Measurements from ENCODE around the gene PLAC9.

Gene PLAC9

GRCh38 chr10:80188713-80189112 is 56.2 kb downstream of the PLAC9 start:
- no peaks in the 10 kb centered on the region for H3K27me3 ChIP-seq (ENCODE audit: insufficient read depth, low read length)
- no peak overlapping the region for H3K4me2 ChIP-seq (ENCODE audit: low read length)
- H2BK12ac ChIP-seq (ENCODE audit: low read length) = no peak overlapping the region
- no peak overlapping the region for H4K12ac ChIP-seq (ENCODE audit: low read depth, low read length)
- H2AFZ ChIP-seq (ENCODE audit: insufficient read depth, low read length, poor library complexity) = no peak overlapping the region
- no peak overlapping the region for H2BK120ac ChIP-seq (ENCODE audit: insufficient read depth, low read length, poor library complexity)
- H3K18ac ChIP-seq (ENCODE audit: low read length) = no peak overlapping the region
- no peak overlapping the region for H3K9ac ChIP-seq (ENCODE audit: low read length)
- H3K27ac ChIP-seq (ENCODE audit: low read depth, low read length) = no peak overlapping the region
- no peaks in the 10 kb centered on the region for H3K9me3 ChIP-seq (ENCODE audit: insufficient read depth, low read depth, low read length)
- H3K4me1 ChIP-seq (ENCODE audit: control insufficient read depth in 1 of 2, insufficient read depth in 2 of 2, low read length in 2 of 2) = peaks cover 0 to 5% of the 10 kb centered on the region in 2 experiments
- H4K91ac ChIP-seq (ENCODE audit: low read depth, low read length) = no peak overlapping the region
- H4K8ac ChIP-seq (ENCODE audit: low read depth, low read length) = no peak overlapping the region
- H3K79me2 ChIP-seq (ENCODE audit: control insufficient read depth, insufficient read depth, low read length, poor library complexity) = peaks cover 13% of the 10 kb centered on the region
- no peak for DNase-seq
- H3K4me3 ChIP-seq (ENCODE audit: low read depth, low read length) = no peak overlapping the region
- H3K4ac ChIP-seq (ENCODE audit: low read depth, low read length) = peak overlapping the region; percentile 48
- whole genome bisulfite sequencing (ENCODE audit: extremely low coverage, insufficient coverage, insufficient read length) = no CpG with 5 or more reads among the region's 9 CpGs
- no peak overlapping the region for H2AK5ac ChIP-seq (ENCODE audit: low read length)
- H3K23ac ChIP-seq (ENCODE audit: low read length) = no peak overlapping the region
- H3K79me1 ChIP-seq (ENCODE audit: low read length) = no peaks in the 10 kb centered on the region
- H3K14ac ChIP-seq (ENCODE audit: low read length) = no peak overlapping the region
- H2BK5ac ChIP-seq (ENCODE audit: low read depth, low read length, poor library complexity) = no peak overlapping the region
- no peaks in the 10 kb centered on the region for H3K36me3 ChIP-seq (ENCODE audit: control insufficient read depth in 1 of 2, insufficient read depth in 2 of 2, low read length in 2 of 2)

DNA sequence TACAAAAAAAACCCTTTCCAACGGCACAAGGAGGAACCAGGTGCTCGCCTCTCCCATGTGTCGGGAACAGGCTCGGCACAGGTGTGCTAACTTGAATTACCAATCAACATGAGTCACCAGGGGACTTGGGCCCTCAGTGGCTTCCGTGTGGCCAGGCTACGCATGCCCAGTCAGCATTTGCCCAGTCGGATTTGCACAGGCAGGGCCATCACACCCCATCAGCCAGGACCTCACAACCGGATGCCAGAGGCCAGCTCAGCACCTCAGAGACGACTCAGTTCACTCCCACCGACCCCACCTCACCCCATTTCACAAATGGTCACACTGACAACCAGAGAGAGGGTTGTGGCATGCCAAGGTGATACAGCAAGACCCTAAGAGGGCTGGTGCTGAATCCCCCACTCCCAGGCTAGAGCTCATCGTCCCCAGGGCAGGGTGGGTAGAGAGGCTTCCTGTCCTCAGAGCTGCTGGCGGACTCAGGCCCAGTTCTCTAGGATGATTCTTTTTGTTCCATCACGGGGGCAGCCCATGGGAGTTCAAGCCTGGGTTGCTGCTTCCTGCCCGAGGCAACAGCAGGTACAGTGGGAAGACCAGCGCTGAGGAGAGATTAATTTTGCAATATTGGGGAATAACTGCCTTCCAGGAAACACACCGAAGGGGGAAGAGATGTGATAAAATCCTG is 59.2 kb downstream of the PLAC9 start:
- H3K4ac ChIP-seq (ENCODE audit: low read depth, low read length) = peak overlapping the region; percentile 9
- no CpG with 5 or more reads among the region's 16 CpGs for WGBS (ENCODE audit: extremely low coverage, insufficient coverage, insufficient read length)
- H3K9ac ChIP-seq (ENCODE audit: low read length) = no peak overlapping the region
- no peak overlapping the region for H2BK120ac ChIP-seq (ENCODE audit: insufficient read depth, low read length, poor library complexity)
- H2AK5ac ChIP-seq (ENCODE audit: low read length) = no peak overlapping the region
- peak; percentile 45 to 58 for DNase-seq
- H2AFZ ChIP-seq (ENCODE audit: insufficient read depth, low read length, poor library complexity) = peak overlapping the region; percentile 6
- no peak overlapping the region for H2BK12ac ChIP-seq (ENCODE audit: low read length)
- no peak overlapping the region for H3K27ac ChIP-seq (ENCODE audit: low read depth, low read length)
- H3K79me1 ChIP-seq (ENCODE audit: low read length) = no peaks in the 10 kb centered on the region
- H2BK5ac ChIP-seq (ENCODE audit: low read depth, low read length, poor library complexity) = no peak overlapping the region
- no peak overlapping the region for H4K91ac ChIP-seq (ENCODE audit: low read depth, low read length)
- no peak overlapping the region for H4K8ac ChIP-seq (ENCODE audit: low read depth, low read length)
- no peak overlapping the region for H3K4me3 ChIP-seq (ENCODE audit: low read depth, low read length)
- H4K12ac ChIP-seq (ENCODE audit: low read depth, low read length) = no peak overlapping the region
- H3K18ac ChIP-seq (ENCODE audit: low read length) = no peak overlapping the region
- no peak overlapping the region for H3K4me2 ChIP-seq (ENCODE audit: low read length)
- H3K23ac ChIP-seq (ENCODE audit: low read length) = no peak overlapping the region
- H3K79me2 ChIP-seq (ENCODE audit: control insufficient read depth, insufficient read depth, low read length, poor library complexity) = peaks cover 11% of the 10 kb centered on the region
- H3K27me3 ChIP-seq (ENCODE audit: insufficient read depth, low read length) = no peaks in the 10 kb centered on the region
- H3K36me3 ChIP-seq (ENCODE audit: control insufficient read depth in 1 of 2, insufficient read depth in 2 of 2, low read length in 2 of 2) = peaks cover 0 to 4% of the 10 kb centered on the region in 2 experiments
- H3K4me1 ChIP-seq (ENCODE audit: control insufficient read depth in 1 of 2, insufficient read depth in 2 of 2, low read length in 2 of 2) = peaks cover 5 to 12% of the 10 kb centered on the region in 2 experiments
- H3K9me3 ChIP-seq (ENCODE audit: insufficient read depth, low read depth, low read length) = no peaks in the 10 kb centered on the region
- no peak overlapping the region for H3K14ac ChIP-seq (ENCODE audit: low read length)

GRCh38 chr10:80192553-80192952 is 60.0 kb downstream of the PLAC9 start:
- Histone ChIP-seq H3K23ac (ENCODE audit: low read length) (no peak overlapping the region), H3K14ac (ENCODE audit: low read length) (no peak overlapping the region), H3K9me3 (ENCODE audit: insufficient read depth, low read depth, low read length) (no peaks in the 10 kb centered on the region), H4K8ac (ENCODE audit: low read depth, low read length) (no peak overlapping the region), H3K36me3 (ENCODE audit: control insufficient read depth in 1 of 2, insufficient read depth in 2 of 2, low read length in 2 of 2) (peaks cover 0 to 4% of the 10 kb centered on the region in 2 experiments), H3K18ac (ENCODE audit: low read length) (no peak overlapping the region), H3K27me3 (ENCODE audit: insufficient read depth, low read length) (no peaks in the 10 kb centered on the region), H3K79me1 (ENCODE audit: low read length) (no peaks in the 10 kb centered on the region), H2AFZ (ENCODE audit: insufficient read depth, low read length, poor library complexity) (no peak overlapping the region), H2BK12ac (ENCODE audit: low read length) (no peak overlapping the region), H2AK5ac (ENCODE audit: low read length) (no peak overlapping the region), H3K9ac (ENCODE audit: low read length) (no peak overlapping the region), H3K4me1 (ENCODE audit: control insufficient read depth in 1 of 2, insufficient read depth in 2 of 2, low read length in 2 of 2) (peaks cover 5 to 12% of the 10 kb centered on the region in 2 experiments), H2BK120ac (ENCODE audit: insufficient read depth, low read length, poor library complexity) (no peak overlapping the region), H4K12ac (ENCODE audit: low read depth, low read length) (no peak overlapping the region), H3K27ac (ENCODE audit: low read depth, low read length) (no peak overlapping the region), H2BK5ac (ENCODE audit: low read depth, low read length, poor library complexity) (no peak overlapping the region), H3K4ac (ENCODE audit: low read depth, low read length) (no peak overlapping the region), H3K4me2 (ENCODE audit: low read length) (no peak overlapping the region), H4K91ac (ENCODE audit: low read depth, low read length) (no peak overlapping the region), H3K79me2 (ENCODE audit: control insufficient read depth, insufficient read depth, low read length, poor library complexity) (peaks cover 9% of the 10 kb centered on the region), H3K4me3 (ENCODE audit: low read depth, low read length) (no peak overlapping the region)
- no peak for DNase-seq

DNA sequence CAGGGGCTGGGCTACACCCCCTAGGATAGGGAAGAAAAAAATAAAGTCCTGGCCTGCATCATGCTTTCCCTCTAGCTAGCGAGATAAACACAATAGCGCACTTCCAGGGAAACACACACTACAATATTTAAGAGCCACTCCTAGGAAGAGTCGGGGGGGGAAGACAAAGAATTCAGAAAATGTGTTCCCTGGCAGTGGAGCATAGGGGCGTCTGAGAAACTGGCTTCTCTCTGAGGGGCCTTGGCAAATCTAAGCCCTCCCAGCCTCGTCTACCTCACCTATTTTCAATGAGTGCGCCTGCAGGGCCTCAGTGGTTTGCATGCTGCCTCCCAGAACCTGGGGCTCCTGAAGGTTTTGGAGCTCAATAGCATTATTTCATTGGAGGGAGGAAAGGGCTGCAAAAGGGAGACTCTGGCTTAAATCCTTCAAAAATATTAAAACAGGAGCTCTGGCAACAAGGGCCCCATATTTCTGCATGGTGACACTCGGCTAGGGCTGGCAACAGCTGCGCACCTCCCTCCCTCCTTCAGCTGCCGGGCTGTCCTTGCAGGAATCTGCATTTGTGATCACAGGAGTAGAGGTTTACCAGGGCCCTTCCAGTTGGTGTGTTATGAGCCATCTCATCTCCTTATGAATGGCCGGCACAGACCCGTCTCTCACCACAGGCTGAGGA is 62.0 kb downstream of the PLAC9 start:
- Histone ChIP-seq H2BK120ac (ENCODE audit: insufficient read depth, low read length, poor library complexity) (no peak overlapping the region), H2BK5ac (ENCODE audit: low read depth, low read length, poor library complexity) (no peak overlapping the region), H3K4me2 (ENCODE audit: low read length) (peak overlapping the region; percentile 1), H3K4ac (ENCODE audit: low read depth, low read length) (peak overlapping the region; percentile 6), H2AFZ (ENCODE audit: insufficient read depth, low read length, poor library complexity) (no peak overlapping the region), H3K27me3 (ENCODE audit: insufficient read depth, low read length) (no peaks in the 10 kb centered on the region), H2BK12ac (ENCODE audit: low read length) (no peak overlapping the region), H3K9me3 (ENCODE audit: insufficient read depth, low read depth, low read length) (no peaks in the 10 kb centered on the region), H3K27ac (ENCODE audit: low read depth, low read length) (no peak overlapping the region), H4K8ac (ENCODE audit: low read depth, low read length) (no peak overlapping the region), H3K36me3 (ENCODE audit: control insufficient read depth in 1 of 2, insufficient read depth in 2 of 2, low read length in 2 of 2) (peaks cover 0 to 4% of the 10 kb centered on the region in 2 experiments), H3K4me3 (ENCODE audit: low read depth, low read length) (no peak overlapping the region), H4K12ac (ENCODE audit: low read depth, low read length) (no peak overlapping the region), H3K9ac (ENCODE audit: low read length) (no peak overlapping the region), H3K14ac (ENCODE audit: low read length) (no peak overlapping the region), H3K4me1 (ENCODE audit: control insufficient read depth in 1 of 2, insufficient read depth in 2 of 2, low read length in 2 of 2) (peaks cover 5 to 12% of the 10 kb centered on the region in 2 experiments), H3K18ac (ENCODE audit: low read length) (no peak overlapping the region), H3K79me2 (ENCODE audit: control insufficient read depth, insufficient read depth, low read length, poor library complexity) (peaks cover 12% of the 10 kb centered on the region), H3K79me1 (ENCODE audit: low read length) (no peaks in the 10 kb centered on the region), H3K23ac (ENCODE audit: low read length) (no peak overlapping the region), H2AK5ac (ENCODE audit: low read length) (no peak overlapping the region), H4K91ac (ENCODE audit: low read depth, low read length) (no peak overlapping the region)
- WGBS (ENCODE audit: extremely low coverage, insufficient coverage, insufficient read length) = no CpG with 5 or more reads among the region's 11 CpGs
- peak in 1 of 2 donors; percentile 8 for DNase-seq

All from trophoblast cell (in vitro differentiated cells and primary cell).